GM20000 (cell line): Measurements from ENCODE around the gene PDZD8.

ENCODE experiments used
- DNase-seq: peaks from one replicate; pipeline ENCODE4 v3.0.0; 2012; ENCODE audit warnings: low spot score
- TF ChIP-seq, protein P1 (sequence below): IDR thresholded peaks from 2 replicates; pipeline ENCODE4 v1.5.1; 2012; ENCODE audit warnings: mild to moderate bottlenecking, control low read depth; ENCODE audit errors: extremely low read depth, missing control alignments

PDZD8 gene

DNA sequence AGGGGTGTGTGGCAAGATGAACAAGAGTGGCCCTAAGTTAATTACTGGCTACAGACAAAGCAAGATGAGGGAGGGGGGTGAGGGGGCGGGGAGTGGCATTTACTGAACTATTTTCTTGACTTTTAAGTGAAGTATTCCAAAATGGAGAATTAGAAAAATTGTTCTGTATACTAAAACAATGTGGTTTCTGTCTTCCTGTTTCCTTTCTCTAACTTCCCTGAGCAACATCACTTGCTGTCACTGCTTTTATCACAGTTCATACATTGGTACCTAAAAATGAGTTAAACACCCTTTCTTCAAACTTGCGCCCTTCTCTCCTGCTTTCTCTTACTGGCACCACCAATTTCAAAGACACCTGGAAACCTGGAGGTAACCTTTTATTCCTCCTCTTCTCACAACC is 21.6 kb downstream of the PDZD8 start:
- TF ChIP-seq, protein P1, sequence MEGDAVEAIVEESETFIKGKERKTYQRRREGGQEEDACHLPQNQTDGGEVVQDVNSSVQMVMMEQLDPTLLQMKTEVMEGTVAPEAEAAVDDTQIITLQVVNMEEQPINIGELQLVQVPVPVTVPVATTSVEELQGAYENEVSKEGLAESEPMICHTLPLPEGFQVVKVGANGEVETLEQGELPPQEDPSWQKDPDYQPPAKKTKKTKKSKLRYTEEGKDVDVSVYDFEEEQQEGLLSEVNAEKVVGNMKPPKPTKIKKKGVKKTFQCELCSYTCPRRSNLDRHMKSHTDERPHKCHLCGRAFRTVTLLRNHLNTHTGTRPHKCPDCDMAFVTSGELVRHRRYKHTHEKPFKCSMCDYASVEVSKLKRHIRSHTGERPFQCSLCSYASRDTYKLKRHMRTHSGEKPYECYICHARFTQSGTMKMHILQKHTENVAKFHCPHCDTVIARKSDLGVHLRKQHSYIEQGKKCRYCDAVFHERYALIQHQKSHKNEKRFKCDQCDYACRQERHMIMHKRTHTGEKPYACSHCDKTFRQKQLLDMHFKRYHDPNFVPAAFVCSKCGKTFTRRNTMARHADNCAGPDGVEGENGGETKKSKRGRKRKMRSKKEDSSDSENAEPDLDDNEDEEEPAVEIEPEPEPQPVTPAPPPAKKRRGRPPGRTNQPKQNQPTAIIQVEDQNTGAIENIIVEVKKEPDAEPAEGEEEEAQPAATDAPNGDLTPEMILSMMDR: no peak
- no peak for DNase-seq

DNA sequence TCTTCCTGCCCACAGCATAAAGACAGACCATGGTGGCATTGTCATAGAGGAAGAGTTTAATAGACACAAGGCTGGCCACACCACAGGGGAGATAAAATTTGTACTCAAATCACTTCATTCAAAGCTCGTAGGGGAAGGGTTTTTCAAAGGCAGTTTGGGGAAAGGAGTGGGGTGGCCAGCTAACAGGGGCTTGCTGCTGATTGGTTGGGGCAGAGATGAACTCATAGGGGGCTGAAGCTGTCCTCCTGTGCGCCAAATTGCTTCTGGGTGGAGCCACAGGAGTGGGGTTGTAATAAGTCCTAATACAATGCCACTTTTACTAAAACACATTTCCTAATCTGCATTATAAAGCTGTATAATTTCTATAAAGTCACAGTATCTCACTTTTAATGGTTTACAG is 22.5 kb downstream of the PDZD8 start:
- TF ChIP-seq, protein P1: no peak

DNA sequence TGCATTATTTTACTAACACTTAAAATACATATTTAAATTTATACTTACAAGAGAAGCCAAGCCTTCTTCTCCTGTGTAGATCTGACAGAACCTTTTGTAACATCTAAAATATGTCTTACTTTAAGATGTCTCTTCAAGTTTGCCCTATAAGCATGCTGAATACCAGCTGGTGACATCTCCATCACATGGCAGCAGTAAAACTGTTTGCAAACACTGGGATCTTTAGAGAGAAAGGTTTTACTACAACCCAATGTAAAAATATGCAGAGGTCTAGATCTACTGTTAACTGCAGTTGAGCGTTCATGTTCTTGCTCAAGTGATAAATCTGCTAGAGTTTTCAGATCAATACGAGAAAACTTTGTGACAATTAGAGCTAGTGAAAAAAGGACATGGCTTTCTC is 23.2 kb downstream of the PDZD8 start:
- no peak for DNase-seq
- TF ChIP-seq, protein P1: no peak

More for the DNA sequence above, 22.5 kb downstream of the PDZD8 start:
- DNase-seq: no peak

DNA sequence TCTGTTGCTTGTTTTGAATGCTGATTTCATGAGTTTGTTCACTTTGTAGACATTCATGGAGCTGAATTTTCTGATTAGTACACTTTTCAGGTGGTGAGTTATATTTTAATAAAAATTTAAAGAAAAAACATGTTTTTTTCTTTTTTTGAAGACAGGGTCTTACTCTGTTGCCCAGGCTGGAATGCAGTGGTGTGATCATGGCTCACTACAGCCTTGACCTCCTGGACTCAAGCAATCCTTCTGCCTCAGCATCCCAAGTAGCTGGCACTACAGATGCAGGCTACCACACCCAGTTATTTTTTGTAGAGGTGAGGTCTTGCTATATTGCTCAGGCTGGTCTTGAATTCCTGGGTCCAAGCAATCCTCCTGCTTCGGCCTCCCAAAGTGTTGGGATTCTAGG is 23.7 kb downstream of the PDZD8 start:
- TF ChIP-seq, protein P1: no peak
- no peak for DNase-seq

DNA sequence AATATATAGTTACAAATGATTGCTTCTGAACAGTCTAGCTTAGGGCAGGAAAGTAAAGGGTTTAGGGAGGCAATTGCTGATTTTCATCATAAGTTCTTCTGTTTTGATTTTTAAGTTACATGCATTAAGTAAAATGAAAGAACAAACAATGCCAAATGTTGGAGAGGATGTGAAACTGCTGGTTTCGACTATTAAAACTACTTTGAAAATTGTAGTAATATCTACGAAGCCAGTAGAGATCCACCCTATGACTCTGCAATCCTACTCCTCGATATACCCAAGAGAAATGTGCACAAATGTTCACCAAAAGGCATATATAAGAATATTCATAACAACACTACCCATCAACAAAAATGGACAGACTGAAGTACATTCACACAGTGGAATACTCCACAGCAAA is 24.3 kb downstream of the PDZD8 start:
- DNase-seq: no peak
- TF ChIP-seq, protein P1: no peak

DNA sequence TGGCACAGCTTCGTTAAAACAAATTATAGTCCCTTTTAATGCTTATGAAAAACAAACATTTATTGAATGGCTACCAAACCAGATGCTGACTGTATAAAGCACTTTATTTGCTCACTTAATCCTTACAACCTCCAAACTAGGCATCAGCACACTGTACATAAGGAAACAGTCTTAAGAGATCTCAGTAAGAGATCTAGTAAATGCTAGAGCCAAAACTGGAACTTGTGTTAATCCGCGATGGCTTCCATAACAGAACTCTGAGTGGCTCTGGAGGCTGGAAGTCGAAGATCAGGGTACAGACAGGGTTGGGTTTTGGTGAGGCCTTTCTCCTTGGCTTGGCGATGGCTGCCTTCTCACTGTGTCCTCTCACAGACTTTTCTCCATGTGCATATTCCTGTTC is 27.0 kb downstream of the PDZD8 start:
- no peak for DNase-seq
- TF ChIP-seq, protein P1: no peak

DNA sequence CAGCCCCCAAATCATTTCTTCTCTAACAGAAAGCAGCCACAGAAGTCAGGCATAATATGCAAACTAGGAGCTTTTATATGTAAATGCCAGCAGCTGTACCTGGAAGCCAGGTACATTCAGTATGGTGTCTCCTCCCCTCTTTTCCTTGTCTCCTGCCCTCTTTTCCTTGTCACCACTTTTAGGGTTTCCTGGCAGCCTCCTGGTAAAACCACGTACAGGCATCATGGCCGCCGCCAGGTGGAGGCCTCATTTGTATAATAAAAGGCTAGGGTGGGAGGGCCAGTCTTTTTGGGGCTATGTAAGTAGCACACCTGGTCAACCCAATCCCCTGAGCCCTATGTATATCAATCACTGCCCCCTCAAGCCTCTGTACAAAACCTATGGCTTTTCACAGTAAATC is 28.7 kb downstream of the PDZD8 start:
- DNase-seq: no peak
- TF ChIP-seq, protein P1: no peak
